ENCODE measurements around the gene ETFDH.
"Not testable (repeated sequence)": the region's sequence is repeated elsewhere in the genome, so short reads cannot be mapped to it uniquely, and the experiment has no call there.

ETFDH gene

DNA sequence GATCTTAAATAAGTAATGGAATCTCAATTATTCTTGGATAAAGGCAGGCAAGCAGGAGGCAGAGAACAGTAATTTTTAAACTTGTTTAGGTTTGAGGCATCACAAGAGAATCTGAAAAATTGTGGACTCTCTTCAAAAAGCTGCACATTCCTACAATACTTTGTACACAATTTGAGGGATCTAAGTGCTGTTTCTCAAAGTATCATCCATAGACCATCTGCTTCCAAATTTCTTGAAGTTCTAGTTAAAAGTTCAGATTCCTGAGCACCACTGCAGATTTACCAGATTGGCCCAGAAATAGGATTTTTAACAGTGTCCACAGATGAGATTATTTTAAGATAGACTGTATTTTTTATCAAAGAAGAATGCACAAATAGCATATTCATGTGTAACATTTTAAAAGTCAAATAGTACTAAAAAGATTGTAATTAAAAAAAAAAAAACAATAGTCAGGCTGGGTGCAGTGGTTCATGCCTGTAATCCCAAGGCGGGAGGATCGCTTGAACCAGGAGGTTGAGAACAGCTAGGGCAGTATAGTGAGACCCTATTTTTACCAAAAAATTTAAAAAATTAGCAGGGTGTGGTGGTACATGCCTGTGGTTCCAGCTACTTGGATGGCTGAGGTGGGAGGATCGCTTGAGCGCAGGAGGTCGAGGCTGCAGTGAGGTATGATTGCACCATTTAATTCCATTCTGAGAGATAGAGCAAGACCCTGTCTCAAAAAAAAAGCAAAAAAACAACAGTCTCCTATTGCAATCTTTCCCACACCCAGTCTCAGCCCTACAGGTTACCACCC is 82.5 kb downstream of the ETFDH start:
- H3K9me3 Mint-ChIP-seq: peaks cover 33% of the 10 kb centered on the region
- no peak overlapping the region for H3K4me3 Mint-ChIP-seq
- no peak overlapping the region for H3K27ac Mint-ChIP-seq
- peaks cover 9% of the 10 kb centered on the region for H3K4me1 Mint-ChIP-seq
- H3K27me3 Mint-ChIP-seq (ENCODE audit: low read depth, poor library complexity): peaks cover 7% of the 10 kb centered on the region
- TF ChIP-seq CTCF (IDR thresholded peaks at IDR 0.05): no peak
- no peak for DNase-seq
- peaks cover 6% of the 10 kb centered on the region for H3K36me3 Mint-ChIP-seq (ENCODE audit: low read depth)

DNA sequence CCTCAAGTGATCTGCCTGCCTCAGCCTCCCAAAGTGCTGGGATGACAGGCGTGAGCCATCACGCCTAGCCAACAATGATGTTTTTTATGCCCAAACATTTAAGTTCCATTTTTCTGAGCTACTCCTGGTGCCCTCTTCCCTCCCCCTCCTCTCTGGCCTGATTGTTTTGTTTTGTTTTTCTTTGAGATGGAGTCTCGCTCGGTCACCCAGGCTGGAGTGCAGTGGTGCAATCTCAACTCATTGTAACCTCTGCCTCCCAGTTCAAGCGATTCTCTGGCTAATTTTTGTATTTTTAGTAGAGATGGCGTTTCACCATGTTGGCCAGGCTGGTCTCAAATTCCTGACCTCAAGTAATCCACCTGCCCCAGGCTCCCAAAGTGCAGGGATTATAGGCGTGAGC is 83.7 kb downstream of the ETFDH start:
- H3K4me3 Mint-ChIP-seq; H3K36me3 Mint-ChIP-seq (ENCODE audit: low read depth); H3K27me3 Mint-ChIP-seq (ENCODE audit: low read depth, poor library complexity): not testable (repeated sequence)

DNA sequence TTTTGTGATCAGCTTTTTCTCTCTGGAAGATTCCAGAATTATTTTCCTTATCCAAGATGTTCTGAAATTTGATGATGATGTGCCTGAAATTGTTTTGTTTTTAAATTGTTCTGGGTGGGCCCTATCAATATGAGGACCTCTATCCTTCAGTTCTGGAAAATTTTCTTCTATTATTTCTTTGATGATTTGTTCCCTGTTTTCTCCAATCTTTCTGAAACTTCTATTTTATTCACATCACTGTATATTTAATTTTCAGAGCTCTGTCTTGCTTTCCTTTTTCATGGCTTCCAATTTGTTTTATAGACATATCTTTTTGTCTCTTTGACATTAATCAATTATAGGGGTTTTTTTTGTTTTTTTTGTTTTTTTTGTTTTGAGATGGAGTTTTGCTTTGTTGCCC is 84.5 kb downstream of the ETFDH start:
- no peak for DNase-seq
- Mint-ChIP-seq H3K4me3 (no peak overlapping the region), H3K27me3 (ENCODE audit: low read depth, poor library complexity) (peaks cover 6% of the 10 kb centered on the region), H3K4me1 (peaks cover 9% of the 10 kb centered on the region), H3K36me3 (ENCODE audit: low read depth) (peaks cover 6% of the 10 kb centered on the region), H3K9me3 (peaks cover 40% of the 10 kb centered on the region), H3K27ac (no peak overlapping the region)
- no peak for TF ChIP-seq CTCF (IDR thresholded peaks at IDR 0.05)

More for the DNA sequence above, 83.7 kb downstream of the ETFDH start:
- Mint-ChIP-seq H3K27ac (peak overlapping the region; percentile 80), H3K9me3 (peaks cover 40% of the 10 kb centered on the region)
- not testable (repeated sequence) for H3K4me1 Mint-ChIP-seq, DNase-seq

DNA sequence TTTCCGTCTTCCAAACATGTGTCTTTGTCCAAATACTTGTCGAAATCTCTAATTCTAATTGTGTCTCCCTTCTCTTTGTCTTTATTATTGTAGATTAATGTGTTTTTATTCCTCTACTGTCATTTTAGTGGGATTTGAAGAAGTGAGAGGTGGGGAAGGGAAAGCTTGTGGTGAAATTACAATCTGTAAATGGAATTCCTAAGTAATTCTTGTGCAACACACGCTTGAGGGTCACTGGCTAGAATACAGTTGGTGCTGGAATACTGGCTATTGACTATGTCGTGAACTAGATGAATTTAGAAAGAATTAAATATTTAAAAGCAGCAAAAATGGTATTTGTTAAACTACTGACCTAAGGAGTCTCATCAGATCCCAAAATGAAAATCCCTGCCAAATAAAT is 86.0 kb downstream of the ETFDH start:
- Mint-ChIP-seq H3K27ac (no peak overlapping the region), H3K36me3 (ENCODE audit: low read depth) (peaks cover 6% of the 10 kb centered on the region), H3K4me1 (peaks cover 9% of the 10 kb centered on the region), H3K9me3 (peaks cover 40% of the 10 kb centered on the region), H3K4me3 (no peak overlapping the region), H3K27me3 (ENCODE audit: low read depth, poor library complexity) (peaks cover 6% of the 10 kb centered on the region)
- TF ChIP-seq CTCF (IDR thresholded peaks at IDR 0.05): no peak
- no peak for DNase-seq

DNA sequence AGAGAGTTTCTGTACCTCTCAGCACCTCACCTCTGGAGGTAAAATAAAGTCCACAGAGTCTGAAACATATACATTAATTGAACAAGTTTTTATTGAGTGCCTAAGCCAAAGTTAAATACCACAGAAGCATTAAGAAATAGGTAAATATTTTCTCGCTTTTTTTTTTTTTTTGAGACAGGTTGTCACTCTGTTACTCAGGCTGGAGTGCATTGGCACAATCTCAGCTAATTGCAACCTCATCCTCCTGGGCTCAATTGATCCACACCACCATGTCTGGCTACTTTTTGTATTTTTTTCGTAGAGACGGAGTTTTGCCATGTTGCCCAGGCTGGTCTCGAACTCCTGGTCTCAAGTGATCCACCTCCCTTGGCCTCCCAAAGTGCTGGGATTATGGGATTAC is 86.6 kb downstream of the ETFDH start:
- Mint-ChIP-seq H3K36me3 (ENCODE audit: low read depth) (peaks cover 6% of the 10 kb centered on the region), H3K4me3 (no peak overlapping the region), H3K4me1 (peaks cover 9% of the 10 kb centered on the region), H3K27me3 (ENCODE audit: low read depth, poor library complexity) (peaks cover 6% of the 10 kb centered on the region), H3K27ac (no peak overlapping the region), H3K9me3 (peaks cover 40% of the 10 kb centered on the region)
- no peak for DNase-seq
- no peak for TF ChIP-seq CTCF (IDR thresholded peaks at IDR 0.05)

All from nephron progenitor cell (in vitro differentiated cells).